IPS-20b (cell line): ENCODE data around the gene STK16.
A peak's percentile ranks its signal among the peaks of the same experiment; 100 is the strongest.

Experiments
- H3K27ac ChIP-seq: one replicate; pipeline ENCODE4 v1.5.1; 2013; ENCODE audit warnings: low read length
- H3K27me3 ChIP-seq: 2 replicates; pipeline ENCODE4 v1.6.1; 2013; ENCODE audit warnings: mild to moderate bottlenecking, low read length, inconsistent platforms; ENCODE audit not compliant: insufficient read depth
- H3K36me3 ChIP-seq: 2 replicates; pipeline ENCODE4 v1.6.1; 2013; ENCODE audit warnings: low read depth, mild to moderate bottlenecking, inconsistent platforms, low read length, moderate library complexity; ENCODE audit not compliant: insufficient read depth
- H3K4me1 ChIP-seq: 2 replicates; pipeline ENCODE4 v1.6.1; 2013; ENCODE audit warnings: mild to moderate bottlenecking, control low read depth, inconsistent platforms, low read length, moderate library complexity; ENCODE audit not compliant: insufficient read depth
- H3K4me3 ChIP-seq: 2 replicates; pipeline ENCODE4 v1.5.1; 2013; ENCODE audit warnings: mild to moderate bottlenecking, low read length, inconsistent platforms
- H3K9ac ChIP-seq: 2 replicates; pipeline ENCODE4 v1.6.1; 2013; ENCODE audit warnings: low read depth, mild to moderate bottlenecking, inconsistent platforms, low read length, moderate library complexity
- H3K9me3 ChIP-seq: 2 replicates; pipeline ENCODE4 v1.6.1; 2013; ENCODE audit warnings: mild to moderate bottlenecking, low read depth, low read length, inconsistent platforms; ENCODE audit not compliant: insufficient read depth

The STK16 gene

DNA sequence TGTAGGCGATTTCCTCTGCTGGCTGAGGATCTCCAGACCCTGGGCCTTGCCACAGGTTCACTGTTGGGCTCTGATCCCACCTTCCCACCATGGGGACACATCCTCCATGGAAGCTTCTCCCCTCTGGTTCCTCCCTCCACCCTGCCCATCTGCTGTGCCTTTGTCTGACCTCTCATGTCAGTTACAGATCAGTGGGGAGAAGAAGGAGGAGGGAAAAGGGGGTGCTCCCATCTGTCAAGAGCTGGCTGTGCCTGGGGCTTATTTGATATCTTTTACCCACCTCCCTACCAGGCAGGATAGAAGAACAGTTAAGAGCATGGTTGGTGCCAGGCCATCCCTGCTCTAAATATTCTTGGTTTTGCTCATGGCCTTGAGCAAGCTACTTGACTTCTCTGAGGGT lies 21.6 kb downstream of the STK16 start:
- Histone ChIP-seq H3K4me3 (no peak overlapping the region), H3K9ac (no peak overlapping the region), H3K27me3 (peaks cover 10% of the 10 kb centered on the region; the same call in 1 of the 2 replicates), H3K36me3 (no peaks in the 10 kb centered on the region), H3K27ac (no peak overlapping the region), H3K9me3 (no peaks in the 10 kb centered on the region), H3K4me1 (no peaks in the 10 kb centered on the region)

DNA sequence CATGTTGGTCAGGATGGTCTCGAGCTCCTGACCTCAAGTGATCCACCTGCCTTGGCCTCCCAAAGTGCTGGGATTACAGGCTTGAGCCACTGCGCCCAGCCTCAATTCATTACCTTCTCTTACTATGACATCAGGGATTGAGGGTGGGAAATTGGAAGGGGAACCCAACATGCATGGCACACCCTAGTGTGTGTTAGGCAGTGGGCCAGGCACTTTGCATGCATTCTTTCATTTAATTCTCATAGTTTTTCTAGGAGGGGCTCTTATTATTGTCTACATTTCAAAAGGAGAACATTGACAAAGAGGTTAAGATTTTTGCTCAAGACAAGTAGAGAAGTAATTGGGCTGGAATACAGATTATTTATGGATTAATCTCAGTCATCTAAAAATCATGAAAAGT lies 23.0 kb downstream of the STK16 start:
- Histone ChIP-seq H3K9me3 (no peaks in the 10 kb centered on the region), H3K27me3 (peaks cover 15% of the 10 kb centered on the region), H3K27ac (no peak overlapping the region), H3K4me1 (no peaks in the 10 kb centered on the region), H3K36me3 (no peaks in the 10 kb centered on the region), H3K9ac (no peak overlapping the region), H3K4me3 (no peak overlapping the region)

DNA sequence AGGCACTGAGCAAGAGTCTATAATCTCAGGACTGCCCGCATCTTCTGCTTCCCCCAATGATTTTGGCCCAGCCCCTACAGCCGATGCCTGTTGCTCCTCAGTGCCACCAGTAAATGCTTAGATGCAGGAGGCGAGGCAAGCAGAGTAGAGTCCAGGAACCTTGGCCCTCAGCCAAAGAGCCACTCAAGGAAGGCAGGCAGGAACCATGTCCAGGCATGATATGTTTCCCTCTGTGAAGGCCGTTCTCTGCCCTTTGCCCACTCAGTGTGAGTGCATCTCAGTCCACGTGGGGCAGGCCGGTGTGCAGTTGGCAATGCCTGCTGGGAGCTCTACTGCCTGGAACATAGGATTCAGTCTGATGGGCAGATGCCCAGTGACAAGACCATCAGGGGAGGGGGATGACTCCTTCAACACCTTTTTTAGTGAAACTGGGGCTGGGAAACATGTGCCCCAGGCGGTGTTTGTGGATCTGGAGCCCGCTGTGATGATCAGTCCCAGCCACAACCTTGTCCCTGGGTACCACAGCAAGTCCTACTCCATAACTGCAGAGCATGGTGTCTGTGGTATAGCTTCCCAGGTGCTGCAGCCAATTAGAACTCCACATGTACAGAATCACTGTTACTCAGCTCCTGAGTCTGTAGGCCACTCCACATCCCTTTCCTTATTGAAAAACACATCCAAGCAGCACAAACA lies 24.2 kb downstream of the STK16 start:
- H3K4me1 ChIP-seq = no peaks in the 10 kb centered on the region; the same call in 1 of the 2 replicates
- no peaks in the 10 kb centered on the region for H3K36me3 ChIP-seq
- H3K9ac ChIP-seq = no peak overlapping the region
- peaks cover 15% of the 10 kb centered on the region for H3K27me3 ChIP-seq
- H3K4me3 ChIP-seq = no peak overlapping the region
- H3K27ac ChIP-seq = no peak overlapping the region
- no peaks in the 10 kb centered on the region for H3K9me3 ChIP-seq

DNA sequence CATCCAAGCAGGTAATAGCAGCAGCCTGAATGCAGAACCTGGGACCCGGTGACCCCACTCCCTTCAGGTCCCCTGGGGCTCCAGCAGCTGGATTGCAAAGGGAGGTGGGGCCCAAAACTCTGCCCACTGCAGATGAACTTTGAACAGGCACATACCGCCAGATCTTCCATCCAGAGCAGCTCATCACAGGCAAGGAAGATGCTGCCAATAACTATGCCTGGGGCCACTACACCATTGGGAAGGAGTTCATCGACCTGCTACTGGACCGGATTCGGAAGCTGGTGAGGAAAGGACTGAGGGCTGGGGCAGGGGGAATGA lies 24.7 kb downstream of the STK16 start:
- Histone ChIP-seq H3K27ac (no peak overlapping the region), H3K9ac (no peak overlapping the region), H3K9me3 (no peaks in the 10 kb centered on the region), H3K27me3 (peaks cover 12% of the 10 kb centered on the region), H3K36me3 (no peaks in the 10 kb centered on the region), H3K4me1 (peaks cover 5% of the 10 kb centered on the region; the same call in 1 of the 2 replicates), H3K4me3 (no peak overlapping the region)

DNA sequence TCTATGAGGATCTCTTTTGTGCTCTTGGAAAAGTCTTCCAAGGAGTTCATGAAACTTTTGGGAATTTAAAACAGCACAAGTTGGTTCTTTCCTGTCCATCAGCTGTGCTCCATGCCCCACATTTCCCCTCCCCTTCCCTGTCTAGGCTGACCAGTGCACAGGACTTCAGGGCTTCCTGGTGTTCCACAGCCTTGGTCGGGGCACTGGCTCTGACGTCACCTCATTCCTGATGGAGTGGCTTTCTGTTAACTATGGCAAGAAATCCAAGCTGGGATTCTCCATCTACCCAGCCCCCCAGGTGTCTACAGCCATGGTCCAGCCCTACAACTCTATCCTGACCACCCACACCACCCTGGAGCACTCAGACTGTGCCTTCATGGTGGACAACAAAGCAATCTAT lies 25.7 kb downstream of the STK16 start:
- H3K27ac ChIP-seq = no peak overlapping the region
- peaks cover 11% of the 10 kb centered on the region; the same call in 1 of the 2 replicates for H3K27me3 ChIP-seq
- no peaks in the 10 kb centered on the region for H3K36me3 ChIP-seq
- H3K4me3 ChIP-seq = no peak overlapping the region
- H3K9me3 ChIP-seq = no peaks in the 10 kb centered on the region
- H3K9ac ChIP-seq = no peak overlapping the region
- peaks cover 5% of the 10 kb centered on the region; the same call in 1 of the 2 replicates for H3K4me1 ChIP-seq

DNA sequence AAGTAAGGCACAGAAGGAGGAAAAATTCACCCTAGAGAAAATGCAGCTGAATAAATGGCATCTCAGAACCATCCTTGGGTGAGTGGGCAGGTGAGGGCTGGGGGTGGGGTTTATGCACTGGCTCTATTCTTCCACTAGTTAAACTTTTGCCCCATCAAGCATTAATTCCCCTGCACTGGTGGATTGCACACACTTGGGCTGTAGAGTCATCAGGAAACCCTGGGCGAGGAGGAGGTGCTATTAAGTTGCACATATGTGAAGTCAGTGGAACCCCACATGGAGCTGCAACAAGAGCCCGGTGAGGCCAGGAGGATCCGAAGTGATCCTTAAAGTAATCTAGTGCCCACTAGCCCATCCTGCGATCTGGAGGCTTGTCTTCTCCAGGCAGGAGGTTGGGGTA lies 27.1 kb downstream of the STK16 start:
- Histone ChIP-seq H3K9ac (no peak overlapping the region), H3K36me3 (no peaks in the 10 kb centered on the region), H3K4me1 (peaks cover 9% of the 10 kb centered on the region), H3K9me3 (no peaks in the 10 kb centered on the region), H3K27me3 (peaks cover 11% of the 10 kb centered on the region; the same call in 1 of the 2 replicates), H3K27ac (no peak overlapping the region), H3K4me3 (no peak overlapping the region)

DNA sequence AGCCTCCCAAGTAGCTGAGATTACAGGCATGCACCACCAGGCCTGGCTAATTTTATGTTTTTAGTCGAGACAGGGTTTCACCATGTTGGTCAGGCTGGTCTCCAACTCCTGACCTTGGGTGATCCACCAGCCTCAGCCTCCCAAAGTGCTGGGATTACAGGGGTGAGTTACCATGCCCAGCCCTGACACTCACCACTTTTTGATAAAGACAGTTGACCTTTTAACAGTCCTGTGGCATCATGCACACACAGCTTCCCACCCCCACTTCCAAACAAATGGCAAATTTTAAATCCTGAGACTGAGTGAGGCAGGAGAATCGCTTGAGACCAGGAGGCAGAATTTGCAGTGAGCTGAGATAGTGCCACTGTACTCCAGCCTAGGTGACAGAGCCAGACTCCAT lies 27.7 kb downstream of the STK16 start:
- Histone ChIP-seq H3K27me3 (peaks cover 12% of the 10 kb centered on the region; the same call in 1 of the 2 replicates), H3K9me3 (no peaks in the 10 kb centered on the region), H3K9ac (no peak overlapping the region), H3K27ac (no peak overlapping the region), H3K4me1 (peaks cover 11% of the 10 kb centered on the region), H3K4me3 (no peak overlapping the region), H3K36me3 (no peaks in the 10 kb centered on the region)

DNA sequence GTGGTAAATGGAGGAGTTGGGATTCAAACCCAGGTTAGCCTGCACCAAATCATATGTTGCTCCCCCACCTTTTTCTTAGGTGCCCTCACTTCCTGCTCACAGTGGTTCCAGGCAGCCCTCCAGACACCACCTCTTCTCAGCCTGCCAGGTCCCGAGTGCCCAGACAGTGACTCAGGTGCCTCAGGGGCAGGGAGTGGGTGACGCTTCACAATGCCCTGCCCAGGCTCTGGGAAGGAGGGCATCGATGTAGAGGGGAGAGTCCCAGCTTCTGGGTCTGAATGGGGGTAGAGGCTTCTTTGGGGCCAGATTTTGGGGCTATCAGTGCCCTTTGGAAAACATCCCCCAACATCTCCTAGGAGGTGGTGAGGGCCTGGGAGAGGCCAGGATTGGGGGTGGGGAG lies 28.7 kb downstream of the STK16 start:
- Histone ChIP-seq H3K36me3 (no peaks in the 10 kb centered on the region), H3K27me3 (peaks cover 20% of the 10 kb centered on the region; the same call in 1 of the 2 replicates), H3K4me1 (peaks cover 19% of the 10 kb centered on the region), H3K27ac (no peak overlapping the region), H3K9ac (no peak overlapping the region), H3K9me3 (no peaks in the 10 kb centered on the region), H3K4me3 (no peak overlapping the region)

DNA sequence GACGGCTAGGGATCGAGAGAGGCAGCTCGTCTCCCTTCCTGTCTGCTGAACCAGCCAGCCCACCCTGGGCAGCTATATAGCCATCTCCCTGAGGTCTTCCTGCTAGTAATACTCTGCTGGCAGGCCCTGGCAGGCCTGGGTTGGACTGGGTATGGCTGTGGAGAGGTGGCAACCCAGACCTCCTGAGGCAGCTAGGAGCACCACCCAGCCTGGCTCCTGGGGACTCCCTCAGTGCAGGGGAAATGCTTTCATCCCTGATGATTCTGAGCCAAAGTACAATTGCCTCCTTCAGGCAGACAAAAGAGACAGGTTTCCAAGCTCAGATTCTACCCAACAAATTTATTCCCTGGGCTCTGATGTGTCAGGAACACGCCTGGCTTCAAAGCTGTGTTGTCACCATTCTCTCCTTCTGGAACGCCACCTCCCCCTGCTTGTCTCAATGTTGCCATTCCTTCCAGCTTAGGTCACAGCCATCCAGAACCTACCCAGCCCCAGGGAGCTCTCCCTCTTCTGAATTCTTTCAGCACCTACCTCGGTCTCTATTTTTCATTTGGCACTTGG lies 29.2 kb downstream of the STK16 start:
- H3K27ac ChIP-seq = no peak overlapping the region
- H3K9me3 ChIP-seq = no peaks in the 10 kb centered on the region
- H3K27me3 ChIP-seq = peaks cover 20% of the 10 kb centered on the region; the same call in 1 of the 2 replicates
- H3K9ac ChIP-seq = no peak overlapping the region
- no peaks in the 10 kb centered on the region for H3K36me3 ChIP-seq
- H3K4me1 ChIP-seq = peaks cover 19% of the 10 kb centered on the region
- H3K4me3 ChIP-seq = no peak overlapping the region

DNA sequence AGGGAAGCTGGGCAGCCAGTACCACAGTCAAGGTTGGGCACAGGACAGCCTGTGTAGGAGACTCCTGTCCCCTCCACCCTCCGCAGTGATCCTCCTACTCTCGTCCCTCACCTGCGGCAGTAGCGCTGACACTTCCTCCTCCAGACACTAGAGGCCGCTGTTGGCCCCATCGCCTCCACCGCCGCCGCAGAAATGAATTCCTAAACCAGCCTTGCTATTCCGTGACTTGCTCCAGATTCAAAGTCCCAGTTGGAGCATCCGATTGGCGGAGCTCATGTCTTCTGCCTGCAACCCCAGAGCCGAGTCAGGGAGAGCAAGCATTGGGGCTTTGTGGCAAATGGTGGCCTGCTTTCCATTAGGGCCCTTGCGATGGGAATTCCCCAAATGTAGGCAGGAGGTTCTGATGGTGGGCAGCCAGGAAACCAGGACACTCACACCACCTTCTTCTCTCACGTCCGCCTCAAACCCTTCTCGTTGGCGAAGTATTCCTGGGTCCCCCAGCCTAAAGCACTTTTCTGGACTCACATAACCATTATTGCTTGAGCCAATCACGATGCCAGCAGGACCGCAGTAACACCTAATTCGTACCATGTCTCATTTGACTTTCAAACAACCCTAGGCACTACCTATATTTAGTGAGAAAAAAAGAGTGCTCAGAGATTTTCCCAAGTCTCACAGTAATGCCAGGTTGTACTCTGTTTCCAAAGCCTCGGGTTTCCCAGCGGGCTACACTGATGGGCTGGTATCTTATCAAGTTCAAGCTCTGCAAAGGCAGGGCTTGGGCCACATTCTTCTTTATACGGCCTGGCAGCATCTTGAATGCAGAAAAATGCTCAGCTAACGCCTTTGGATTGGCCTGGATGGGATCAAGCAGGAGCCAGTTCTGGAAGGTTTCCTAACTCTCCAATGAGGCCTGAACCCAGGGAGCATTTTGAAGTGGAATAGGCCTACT lies 32.7 kb downstream of the STK16 start:
- peak overlapping the region; percentile 74; the same call in 1 of the 2 replicates for H3K9ac ChIP-seq
- no peak overlapping the region for H3K27ac ChIP-seq
- no peaks in the 10 kb centered on the region for H3K9me3 ChIP-seq
- H3K36me3 ChIP-seq = peaks cover 10% of the 10 kb centered on the region; the same call in 1 of the 2 replicates
- peaks cover 9% of the 10 kb centered on the region; the same call in 1 of the 2 replicates for H3K27me3 ChIP-seq
- peak overlapping the region; percentile 80 for H3K4me3 ChIP-seq
- peaks cover 24% of the 10 kb centered on the region for H3K4me1 ChIP-seq

DNA sequence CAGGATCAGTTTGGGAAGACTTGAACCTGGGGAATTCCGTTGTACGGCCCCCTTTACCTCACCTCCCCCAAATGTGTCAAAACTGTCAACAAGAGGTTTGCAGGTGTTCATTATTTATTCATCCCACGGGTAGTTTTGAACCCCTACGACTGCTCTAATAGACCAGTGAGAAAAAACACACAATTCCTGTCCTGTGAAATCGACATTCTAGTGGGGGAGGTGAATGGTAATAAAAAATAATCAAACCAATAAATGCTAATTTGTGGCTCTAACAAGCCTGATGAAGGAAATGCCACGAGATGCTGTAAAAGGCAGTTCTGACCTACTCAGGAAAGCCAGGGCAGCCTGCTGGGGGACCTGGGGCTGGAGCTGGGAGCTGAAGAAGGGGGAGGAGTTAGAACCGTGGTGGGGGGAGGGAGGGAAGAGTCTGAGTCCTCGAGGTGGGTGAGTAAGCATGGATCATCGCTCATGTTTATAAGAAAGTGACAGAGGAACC lies 33.4 kb downstream of the STK16 start:
- Histone ChIP-seq H3K9me3 (no peaks in the 10 kb centered on the region), H3K9ac (peak overlapping the region; percentile 74; the same call in 1 of the 2 replicates), H3K4me1 (peaks cover 24% of the 10 kb centered on the region), H3K36me3 (peaks cover 14% of the 10 kb centered on the region; the same call in 1 of the 2 replicates), H3K27me3 (peaks cover 9% of the 10 kb centered on the region; the same call in 1 of the 2 replicates), H3K4me3 (peak overlapping the region; percentile 80), H3K27ac (peak overlapping the region; percentile 39)
